Pulmonary artery endothelial cell (primary cell): ENCODE results near the gene N4BP2. TPM values are rescaled to one million over a fixed set of nuclear protein-coding genes. Genes with fewer than 3 reads are reported as not detected.
A peak's percentile ranks its signal among the peaks of the same experiment; 100 is the strongest.
"Not testable (repeated sequence)": the region's sequence is repeated elsewhere in the genome, so short reads cannot be mapped to it uniquely, and the experiment has no call there.

Experiments
- DNase-seq: peaks from one replicate; pipeline ENCODE4 v3.0.0-alpha.2; 2011; ENCODE audit warnings: low read depth, low spot score
- total RNA-seq: library from RNA; depleted of rRNA; stranded (reverse); fragments of >200 nt; gene quantifications from 2 replicates; pipeline ENCODE4 v1.2.3, GENCODE V29; 2014

The N4BP2 gene
- 4.6 and 5.4 TPM in 2 replicates for total RNA-seq

DNA sequence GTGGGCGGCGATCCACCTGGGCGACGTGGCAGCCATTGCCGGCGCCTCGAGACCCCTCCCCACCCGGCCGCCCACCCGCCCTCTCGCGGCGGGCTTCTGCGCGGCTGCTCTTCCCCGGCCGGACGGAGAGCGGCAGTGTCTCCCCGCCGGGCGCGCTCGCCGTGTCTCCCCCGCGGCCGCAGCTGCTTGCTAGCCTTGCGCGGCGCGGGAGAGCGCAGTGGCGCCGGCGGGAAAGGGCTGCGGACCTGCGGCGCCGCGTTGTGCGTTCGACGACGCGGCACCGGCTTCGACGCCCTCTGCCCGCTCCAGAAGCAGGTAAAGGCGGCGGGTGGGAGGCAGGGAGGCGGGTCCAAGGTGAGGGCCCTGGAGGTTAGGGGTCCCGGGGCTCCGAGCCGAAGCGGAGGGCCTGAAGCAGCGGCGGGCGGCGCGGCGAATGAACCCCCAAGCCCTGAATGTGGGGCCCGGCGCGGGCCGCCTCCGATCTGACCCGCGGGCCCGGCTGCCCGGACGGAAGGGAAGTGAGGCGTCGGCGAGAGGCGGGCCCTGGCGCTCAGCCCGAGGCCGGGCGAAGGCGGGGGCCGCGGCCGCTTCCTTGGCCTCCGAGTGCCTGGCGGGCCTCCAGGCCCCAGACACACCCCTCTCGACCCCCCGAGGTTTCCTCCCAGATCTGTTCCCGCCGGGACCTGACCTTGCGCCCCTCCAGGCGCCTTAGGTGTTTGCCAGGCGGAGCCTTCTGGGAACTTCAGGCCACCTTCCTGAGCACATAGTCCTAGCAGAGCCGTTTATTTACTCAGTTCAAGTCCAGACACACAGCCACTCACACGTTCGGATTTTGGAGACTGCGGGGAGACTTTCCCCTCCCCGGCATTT lies at the start of gene N4BP2:
TSS of gene N4BP2 (plus strand) at position 135 of the 870 bp plus-strand sequence. CDS start 40,491 bp downstream, outside the sequence.
- peak; percentile 33 for DNase-seq

DNA sequence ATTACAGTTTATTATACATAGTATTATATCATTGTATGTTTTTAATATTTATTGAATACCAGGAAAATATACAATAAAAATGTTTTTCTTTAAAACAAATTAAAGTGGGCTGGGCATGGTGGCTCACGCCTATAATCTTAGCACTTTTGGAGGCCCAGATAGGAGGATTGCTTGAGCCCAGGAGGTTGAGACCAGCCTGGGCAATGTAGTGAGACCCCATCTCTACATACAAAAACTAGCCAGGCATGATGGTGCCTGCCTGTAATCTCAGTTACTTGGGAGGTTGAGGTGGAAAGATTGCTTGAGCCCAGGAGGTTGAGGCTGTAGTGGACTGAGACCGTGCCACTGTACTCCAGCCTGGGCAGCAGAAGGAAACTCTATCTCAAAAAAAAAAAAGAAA lies 40.6 kb upstream of the N4BP2 start:
- DNase-seq: no peak

DNA sequence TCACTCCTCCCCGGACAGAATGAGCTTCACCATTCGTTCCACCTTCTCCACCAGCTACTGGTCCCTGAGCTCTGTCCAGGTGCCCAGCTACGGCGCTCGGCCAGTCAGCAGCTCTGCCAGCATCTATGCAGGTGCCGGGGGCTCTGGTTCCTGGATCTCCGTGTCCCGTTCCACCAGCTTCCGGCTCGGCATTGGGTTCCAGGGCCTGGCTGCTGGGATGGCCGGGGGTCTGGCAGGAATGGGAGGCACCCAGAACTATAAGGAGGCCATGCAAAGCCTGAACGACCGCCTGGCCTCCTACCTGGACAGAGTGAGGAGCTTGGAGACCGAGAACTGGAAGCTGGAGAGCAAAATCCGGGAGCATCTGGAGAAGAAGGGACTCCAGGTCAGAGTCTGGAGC lies 36.4 kb upstream of the N4BP2 start:
- DNase-seq: no peak

DNA sequence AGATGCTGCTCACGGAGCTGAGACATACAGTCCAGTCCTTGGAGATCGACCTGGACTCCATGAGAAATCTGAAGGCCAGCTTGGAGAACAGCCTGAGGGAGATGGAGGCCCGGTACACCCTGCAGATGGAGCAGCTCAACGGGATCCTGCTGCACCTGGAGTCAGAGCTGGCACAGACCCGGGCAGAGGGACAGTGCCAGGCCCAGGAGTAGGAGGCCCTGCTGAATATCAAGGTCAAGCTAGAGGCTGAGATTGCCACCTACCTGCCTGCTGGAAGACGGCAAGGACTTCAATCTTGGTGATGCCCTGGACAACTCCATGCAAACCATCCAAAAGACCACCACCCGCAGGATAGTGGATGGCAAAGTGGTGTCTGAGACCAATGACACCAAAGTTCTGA lies 35.5 kb upstream of the N4BP2 start:
- not testable (repeated sequence) for DNase-seq

DNA sequence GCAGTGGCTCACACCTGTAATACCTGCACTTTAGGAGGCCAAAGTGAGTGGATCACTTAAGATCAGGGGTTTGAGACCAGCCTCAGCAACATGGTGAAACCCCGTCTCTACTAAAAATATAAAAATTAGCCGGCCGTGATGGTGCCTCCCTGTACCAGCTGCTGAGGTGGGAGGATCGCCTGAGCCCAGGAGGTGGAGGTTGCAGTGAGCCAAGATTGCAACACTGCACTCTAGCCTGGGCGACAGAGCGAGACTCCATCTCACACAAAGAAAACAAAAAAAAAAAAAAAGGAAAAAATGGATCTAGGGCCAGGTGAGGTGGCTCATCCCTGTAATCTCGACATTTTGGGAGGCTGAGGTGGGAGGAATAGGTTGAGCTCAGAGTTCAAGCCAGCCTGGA lies 32.6 kb upstream of the N4BP2 start:
- DNase-seq: not testable (repeated sequence)

DNA sequence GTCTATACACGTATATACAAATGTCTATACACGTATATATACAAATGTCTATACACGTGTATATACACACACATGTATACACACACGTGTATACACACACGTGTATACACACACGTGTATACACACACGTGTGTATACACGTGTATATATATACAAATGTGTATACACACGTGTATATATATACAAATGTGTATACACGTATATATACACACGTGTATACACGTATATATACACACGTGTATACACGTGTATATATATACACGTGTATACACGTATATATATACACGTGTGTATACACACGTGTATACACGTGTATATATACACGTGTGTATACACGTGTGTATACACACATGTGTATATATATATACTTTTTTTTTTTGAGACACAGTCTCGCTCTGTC lies 23.9 kb upstream of the N4BP2 start:
- DNase-seq: no peak

DNA sequence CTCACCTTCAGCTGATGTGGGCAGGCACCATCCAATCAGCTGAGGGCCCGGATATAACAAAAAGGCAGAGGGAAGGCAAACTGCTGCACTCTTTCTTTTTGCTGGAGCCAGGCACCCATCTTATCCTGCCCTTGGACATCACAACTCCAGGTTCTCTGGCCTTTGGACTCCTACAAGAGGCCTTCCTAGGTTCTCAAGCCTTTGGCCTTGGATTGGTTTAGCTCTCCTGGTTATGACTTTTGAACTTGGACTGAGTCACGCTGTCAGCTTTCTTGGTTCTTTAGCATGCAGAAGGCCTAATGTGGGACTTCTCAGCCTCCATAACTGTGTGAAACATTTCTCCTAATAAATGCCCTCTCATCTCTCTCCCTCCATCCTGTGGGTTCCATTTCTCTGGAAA lies 23.0 kb upstream of the N4BP2 start:
- no peak for DNase-seq

DNA sequence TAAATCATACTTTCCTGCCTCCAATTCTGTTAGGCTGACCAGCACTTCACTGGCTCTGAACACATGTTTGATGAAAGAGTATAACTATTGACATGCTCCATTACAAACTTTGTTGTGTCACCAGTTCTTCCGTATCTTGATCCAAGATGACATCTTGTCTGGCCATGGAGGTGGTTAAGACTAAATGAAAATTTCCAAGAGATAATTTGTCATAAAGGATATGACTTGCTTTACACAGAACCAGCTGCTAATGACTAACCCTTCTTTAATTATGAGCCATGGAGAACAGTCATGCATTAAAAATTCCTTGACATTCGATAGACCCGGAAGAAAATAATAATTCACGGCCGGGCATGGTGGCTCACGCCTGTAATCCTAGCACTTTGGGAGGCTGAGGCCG lies 17.7 kb upstream of the N4BP2 start:
- no peak for DNase-seq

DNA sequence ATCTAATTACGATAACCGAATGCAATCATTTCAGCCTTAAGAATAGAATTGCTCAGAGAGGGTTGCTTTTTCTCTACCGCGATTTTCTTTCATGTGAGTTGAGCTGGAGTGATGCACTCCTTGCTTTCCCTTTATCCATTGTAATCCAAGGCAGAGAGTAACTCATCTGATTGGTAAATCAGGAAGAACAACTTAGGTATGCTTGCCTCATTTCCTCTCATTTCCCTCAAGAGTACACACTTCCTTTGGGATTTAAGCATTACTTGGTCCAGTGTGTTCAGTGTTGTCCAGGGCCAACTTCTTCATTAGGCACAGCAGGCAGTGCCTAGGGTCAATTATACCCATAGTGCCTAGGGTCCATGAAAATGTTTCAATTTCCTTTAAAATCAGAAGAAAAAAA lies 15.7 kb upstream of the N4BP2 start:
- no peak for DNase-seq

DNA sequence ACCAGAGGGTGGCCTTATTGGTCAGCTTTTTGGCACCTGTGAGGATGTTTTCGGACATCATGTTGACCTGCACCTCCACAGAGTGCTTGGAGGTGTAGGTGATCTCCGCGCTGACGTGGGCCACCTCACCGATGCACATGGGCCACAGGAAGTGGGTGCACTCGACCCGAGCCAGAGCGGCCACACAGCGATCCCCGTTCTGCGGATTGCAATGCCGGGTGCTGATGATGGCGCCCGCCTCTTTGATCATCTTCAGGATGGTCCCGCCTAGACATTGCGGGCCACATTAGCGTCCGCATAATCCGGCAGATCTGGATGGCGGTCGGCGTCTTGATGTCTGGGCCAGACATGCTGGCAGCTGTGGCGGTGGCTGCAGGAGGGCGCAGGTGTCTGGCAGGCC lies 12.9 kb upstream of the N4BP2 start:
- DNase-seq: no peak

DNA sequence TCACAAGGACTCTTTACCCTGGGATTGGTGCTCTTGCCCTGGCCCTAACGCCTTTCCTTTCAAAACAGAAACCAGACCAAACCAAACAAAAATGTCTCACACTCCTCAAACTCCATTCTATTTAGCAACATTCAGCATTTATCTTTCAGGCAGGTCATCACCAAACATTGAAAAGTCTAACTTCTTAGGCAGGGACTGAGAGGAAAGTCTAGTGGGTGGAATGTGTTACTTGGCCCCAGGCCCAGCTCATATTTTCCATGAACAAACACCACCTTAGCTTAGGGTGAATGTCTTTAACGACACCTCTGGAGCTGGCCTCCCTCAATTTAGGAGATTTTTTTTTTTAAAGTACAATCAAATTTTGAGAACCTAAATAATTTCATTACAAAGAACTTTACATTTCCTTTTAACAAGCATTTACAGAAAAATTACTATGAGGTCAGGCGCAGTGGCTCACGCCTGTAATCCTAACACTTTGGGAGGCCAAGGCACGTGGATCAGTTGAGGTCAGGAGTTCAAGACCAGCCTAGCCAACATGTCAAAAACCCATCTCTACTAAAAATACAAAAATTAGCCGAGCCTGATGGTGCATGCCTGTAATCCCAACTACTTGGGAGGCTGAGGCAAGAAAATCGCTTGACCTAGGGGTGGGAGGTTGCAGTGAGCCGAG lies 10.2 kb upstream of the N4BP2 start:
- no peak for DNase-seq

DNA sequence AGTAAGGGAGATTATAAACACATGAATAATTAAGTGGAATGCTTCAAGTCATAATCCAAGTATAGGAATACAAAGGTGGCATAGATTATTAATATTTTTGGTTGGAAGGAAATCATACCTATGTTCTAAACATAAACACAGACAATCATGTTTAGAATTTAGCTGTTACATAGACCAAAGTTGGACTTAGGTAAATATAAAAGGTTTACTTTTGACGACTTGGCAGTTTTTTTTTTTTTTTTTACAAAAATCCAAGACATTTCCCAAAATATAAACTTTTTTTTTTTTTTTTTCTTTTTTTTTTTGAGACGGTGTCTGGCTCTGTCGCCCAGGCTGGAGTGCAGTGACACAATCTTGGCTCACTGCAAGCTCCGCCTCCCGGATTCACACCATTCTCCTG lies 3.5 kb upstream of the N4BP2 start:
- DNase-seq: no peak

DNA sequence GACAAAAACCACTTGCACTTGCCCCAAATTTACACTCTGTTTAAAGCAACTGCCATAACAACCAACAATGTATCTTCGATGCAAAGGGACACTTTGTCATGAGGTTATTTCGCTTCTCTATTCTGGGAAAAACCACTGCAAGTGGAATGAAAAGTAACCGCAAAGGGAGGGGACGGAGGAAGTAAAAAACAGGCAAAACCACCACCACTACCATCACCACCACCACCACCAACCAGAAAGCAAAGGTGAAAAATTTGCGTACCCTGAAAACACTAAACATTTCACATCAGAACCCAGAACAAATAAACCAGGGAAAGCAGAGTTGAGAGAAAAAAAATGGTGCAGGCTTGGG lies 1.2 kb upstream of the N4BP2 start:
- no peak for DNase-seq

DNA sequence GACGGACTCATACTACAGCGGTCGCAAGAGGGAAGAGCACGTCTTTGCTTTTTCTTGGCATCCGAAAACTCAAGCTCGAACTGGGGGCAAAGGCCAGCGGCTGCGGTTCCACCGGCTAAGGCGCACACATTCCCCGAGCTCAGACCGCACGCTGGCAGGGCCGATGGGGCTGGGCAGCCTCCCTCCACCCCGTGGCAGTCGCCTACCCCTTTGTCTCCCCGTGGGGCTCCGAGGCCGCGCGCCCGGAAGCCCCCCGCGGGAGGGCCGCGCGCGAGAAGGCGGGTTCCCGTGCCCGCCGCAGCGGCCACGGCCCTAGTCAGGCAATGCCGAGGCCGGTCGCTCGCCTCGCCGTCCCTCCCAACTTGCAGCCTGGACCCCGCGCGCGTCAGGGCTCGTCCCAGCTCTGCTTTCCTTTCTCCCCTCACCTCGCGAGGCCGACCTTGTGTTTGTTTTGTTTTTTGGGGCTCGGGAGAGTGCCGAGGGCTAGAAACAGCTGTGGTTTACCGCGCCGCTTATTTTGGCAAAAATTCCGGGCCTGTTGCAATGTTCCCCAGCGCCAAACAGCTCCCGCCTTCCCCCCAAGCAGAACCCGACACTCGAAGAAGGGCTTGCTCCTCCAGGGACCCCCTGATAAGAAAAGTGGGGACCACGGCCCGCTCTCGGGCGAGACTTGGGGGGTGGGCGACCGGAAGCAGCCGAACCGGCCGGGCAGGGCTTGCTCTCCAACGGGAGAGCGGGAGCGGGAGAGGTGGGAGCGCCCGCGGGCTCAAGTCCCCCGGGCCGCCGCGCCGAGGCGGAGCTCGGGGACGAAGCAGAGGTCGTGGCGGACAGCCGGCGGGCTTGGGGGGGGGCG lies 561 bp upstream of the N4BP2 start:
- DNase-seq: peak; percentile 22

DNA sequence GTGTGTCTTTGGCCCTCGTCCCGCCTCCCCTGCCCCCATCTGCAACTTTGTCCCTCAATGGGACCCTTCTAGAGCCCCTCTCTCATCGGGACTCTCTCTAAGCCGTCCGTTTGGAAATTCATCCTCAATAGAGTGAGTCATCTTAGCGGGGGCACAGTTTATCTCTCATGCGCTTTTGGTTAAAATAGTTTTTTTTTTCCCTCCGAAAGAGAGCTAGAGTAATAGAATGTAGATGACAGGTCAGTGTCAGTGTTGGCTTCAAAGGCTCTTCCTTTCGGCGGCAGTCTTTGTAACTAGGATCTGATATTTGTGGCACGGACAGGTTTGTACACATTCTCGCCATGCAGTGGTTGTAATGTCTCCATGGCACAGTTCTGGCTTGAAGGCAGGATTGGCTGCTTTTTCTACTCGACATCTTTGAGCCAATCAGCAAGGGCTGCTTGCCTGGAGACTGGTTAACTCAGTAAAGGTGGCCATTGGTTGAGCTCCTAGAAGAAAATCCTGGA lies 989 bp downstream of the N4BP2 start:
- DNase-seq: peak; percentile 94

DNA sequence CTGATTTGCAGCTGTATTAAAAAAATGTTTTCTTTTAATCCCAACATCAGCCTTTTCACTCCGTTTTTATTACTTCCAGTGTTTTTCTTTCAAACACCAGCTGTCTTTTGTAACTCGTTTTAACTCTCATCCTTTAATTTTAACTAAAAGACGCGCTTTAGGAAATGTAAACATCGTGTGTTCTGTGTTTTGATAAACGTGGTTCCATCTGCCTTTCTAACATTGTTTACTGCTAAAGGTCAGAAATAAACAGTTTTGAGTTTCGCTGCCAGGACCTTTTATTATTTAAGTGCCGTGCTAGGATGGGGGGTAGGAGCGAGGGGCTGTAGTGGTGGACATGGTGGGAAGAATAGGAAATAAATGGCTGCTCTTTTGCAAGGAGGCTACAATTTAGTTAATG lies 1.5 kb downstream of the N4BP2 start:
- DNase-seq: no peak

DNA sequence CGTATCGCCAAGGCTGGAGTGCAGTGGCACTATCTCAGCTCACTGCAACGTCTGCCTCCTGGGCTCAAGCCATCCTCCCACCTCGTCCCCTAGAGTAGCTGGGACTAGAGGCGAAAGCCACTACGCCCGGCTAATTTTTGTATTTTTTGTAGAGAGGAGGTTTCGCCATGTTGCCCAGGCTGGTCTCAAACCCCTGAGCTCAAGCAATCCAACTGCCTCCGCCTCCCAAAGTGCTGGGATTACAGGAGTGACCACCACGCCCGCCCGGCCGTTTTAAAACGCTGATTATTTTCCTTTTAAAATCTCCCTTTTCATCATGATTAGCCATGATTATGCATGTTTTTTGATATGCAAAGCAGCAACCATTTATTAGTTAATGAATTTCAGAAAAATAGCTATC lies 2.2 kb downstream of the N4BP2 start:
- DNase-seq: no peak

DNA sequence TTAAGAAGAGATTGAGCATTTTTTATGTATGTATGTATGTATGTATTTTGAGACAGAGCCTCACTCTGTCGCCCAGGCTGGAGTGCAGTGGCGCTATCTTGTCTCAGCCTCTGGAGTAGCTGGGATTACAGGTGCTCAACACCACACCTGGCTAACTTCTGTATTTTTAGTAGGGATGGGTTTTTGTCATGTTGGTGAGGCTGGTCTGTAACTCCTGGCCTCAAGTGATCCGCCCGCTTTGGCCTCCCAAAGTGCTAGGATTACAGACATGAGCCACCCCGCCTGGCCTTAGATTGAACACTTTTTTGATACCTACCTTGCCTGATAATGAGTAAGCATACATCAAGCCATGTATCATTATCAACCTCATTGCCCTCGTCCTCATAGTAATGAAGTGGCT lies 2.7 kb downstream of the N4BP2 start:
- DNase-seq: no peak

DNA sequence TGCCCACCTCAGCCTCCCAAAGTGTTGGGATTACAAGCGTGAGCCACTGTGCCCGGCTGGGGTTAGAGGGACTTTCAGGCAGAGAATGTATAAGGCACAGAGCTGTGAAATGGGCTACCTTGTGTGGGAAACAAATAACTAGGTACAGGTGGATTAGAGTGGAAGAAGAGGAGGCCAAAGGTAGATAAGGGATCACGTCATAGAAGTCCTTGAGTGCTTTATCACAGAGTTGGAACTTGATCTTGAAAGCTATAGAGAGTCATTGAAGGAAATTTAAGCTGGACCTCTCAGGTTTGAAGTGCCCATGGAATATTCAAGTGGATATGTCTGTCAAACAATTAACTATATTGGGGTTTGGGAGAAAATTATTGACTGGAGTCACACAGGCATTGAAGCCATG lies 8.4 kb downstream of the N4BP2 start:
- no peak for DNase-seq

DNA sequence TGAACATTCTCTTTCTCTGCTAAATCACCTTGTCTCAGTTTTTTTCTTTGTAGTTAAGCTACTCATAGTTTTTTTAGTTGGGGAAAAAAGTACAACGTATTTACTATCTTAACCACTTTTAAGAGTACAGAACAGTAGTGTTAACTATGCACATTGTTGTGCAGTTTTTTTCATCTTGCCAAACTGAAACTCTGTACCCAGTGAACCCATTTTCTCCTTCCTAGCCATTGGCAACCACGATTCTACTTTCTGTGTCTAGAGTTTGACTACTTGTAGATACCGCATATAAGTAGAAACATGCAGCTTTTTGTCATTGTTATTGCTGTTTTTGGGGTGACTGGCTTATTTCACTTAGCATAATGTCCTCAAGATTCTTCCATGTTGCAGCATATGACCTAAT lies 10.0 kb downstream of the N4BP2 start:
- no peak for DNase-seq

DNA sequence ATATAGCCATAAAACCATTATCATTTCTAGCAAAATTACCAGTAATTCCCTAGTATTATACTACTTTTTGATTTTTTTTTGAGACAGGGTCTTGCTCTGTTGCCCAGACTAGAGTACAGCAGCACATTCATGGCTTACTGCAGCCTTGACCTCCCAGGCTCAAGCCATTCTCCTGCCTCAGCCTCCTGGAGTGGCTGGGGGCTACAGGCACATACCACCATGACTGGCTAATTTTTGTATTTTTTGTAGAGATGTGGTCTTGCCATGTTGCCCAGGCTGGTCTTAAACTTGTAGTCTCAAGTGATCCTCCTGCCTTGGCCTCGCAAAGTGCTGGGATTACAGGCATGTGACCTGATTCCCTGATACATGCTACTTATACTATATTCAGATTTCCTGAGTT lies 13.7 kb downstream of the N4BP2 start:
- DNase-seq: no peak

DNA sequence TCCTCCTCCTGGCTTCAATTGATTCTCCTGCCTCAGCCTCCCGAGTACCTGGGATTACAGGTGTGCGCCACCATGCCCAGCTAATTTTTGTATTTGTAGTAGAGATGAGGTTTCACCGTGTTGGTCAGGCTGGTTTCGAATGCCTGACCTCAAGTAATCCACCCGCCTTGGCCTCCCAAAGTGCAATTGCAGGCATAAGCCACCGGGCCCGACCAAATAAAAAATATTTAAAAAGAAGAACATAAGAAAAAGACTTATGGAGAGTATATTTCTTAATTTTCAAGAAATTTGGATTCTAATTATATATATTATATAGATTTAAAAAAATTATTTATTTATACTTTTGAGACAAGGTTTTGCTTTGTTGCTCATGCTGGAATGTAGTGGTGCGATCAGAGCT lies 29.8 kb downstream of the N4BP2 start:
- no peak for DNase-seq
